T-helper 1 cell (primary cell): ENCODE data around the gene MAPKBP1.

Experiments
- DNase-seq, 5 donors: peaks; one replicate each; pipeline ENCODE4 v3.0.0-alpha.2; 2012 to 2020

MAPKBP1 gene

DNA sequence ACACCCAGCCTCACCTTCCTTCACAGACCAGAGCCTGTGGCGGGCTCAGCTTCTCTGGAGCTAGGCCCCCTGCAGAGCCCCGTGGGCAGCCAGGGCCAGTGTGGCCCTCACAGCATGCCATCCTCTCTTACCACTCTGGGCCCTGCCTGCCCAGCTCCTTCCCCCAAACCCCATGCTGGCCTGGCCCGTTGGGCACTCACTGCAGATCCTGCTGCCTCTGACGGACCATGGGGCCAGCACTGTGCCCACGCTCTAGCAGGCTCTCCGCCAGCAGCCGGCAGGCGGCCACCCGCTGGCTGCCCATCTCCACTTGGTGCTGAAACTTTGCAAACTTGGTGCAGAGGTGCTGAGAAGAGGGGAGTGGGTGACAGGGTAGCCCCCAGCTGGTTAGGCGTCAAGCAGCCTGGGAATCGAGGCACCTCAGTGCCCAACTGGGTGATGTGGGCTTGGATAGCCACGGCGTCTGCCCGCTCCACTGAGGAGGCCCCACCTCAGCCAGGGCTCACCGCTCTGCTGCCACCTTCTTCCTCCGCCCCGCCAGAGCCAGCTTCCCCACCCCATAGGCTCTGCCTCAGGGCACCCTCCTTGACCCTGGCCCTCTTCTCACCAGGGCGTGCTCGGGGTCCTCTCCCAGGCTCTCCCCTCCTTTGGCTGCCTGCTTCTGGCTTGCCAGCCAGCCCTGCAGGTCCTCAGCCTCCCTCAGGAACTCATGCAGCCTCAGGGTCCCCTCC, 97.1 kb downstream of the MAPKBP1 start:
- no peak for DNase-seq

DNA sequence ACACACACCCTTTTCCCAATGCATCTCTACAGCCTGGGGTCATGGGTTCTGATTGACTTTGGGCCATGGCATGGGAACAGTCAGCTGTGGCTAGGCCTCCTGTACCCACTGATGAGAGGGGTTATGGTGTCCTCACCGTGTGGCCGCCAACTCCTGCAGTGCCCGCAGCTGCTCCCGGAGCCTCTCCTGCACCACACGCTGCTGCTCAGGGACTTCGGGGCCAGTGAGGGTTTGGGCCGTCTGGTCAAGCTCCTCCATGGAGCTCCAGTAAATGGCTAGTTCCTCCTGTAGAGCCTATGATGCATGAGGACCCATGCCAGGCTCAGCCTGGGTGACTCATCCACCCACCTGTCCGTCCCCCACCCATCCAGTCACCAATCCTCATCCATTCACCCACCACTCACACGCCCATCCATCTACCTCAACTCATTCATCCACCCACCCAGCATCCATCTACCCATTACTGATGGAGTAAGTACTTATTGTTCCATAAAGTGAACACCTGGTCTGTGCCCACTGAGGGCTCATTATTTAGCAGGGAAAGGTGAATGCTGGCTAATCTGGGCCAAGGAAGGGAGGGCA, 98.0 kb downstream of the MAPKBP1 start:
- no peak for DNase-seq

DNA sequence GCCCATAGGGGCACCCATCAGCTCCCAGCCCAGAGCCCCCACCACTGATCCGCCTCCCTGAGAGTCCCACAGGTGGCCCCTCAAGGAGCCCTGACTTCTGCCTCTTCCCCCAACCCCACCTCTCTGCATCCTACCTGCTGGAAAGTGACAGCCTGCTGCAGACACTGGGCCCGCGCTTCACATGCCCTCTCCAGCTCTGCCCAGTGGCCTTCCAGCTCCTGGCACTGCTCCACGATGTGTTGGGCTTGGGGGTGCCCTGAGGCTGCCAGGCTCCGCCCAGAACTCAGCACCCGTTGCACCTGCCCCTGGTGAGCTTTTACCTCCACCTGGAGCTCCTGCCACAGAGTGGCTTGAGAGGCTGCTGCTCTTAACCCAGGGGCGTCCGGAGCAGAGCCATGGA, 99.4 kb downstream of the MAPKBP1 start:
- no peak for DNase-seq

DNA sequence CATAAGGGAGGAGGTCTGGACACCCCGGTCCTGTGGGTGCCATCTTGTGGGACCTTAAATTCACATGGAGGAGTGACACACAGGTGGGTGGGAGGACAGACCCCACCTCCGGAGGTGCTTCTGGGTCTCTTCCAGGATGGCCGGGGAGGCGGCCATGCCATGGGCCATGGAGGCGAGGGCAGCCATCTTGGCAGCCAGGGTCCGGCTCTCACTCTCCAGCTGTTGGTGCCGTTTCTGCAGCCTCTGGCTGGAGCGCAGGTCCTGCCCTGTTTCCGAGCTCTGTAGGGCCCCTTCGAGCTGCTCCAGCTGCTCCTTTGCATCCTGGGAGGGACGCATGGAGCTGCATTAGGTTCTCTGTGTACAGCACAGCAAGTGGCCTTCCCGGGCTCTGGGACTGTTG, 100.5 kb downstream of the MAPKBP1 start:
- no peak for DNase-seq

DNA sequence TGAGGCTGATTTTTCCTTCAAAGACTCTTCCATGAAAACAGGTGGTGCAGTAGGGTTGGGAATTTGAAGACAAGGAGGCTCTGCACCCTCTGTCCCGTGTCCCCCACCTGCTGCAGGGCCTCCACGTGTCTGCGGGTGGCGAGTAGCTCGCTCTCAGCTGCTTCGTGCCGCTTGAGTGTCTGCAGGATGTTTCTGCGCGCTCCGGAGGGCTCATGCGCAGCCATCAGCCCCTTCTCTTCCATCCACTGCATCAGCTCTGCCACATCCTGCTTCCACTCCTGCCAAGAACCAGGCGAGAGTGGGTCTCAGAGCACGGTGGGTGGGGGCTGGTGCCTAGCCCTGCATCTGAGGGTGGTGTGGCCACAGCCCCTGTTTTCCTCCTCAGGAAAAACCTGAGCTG, 101.7 kb downstream of the MAPKBP1 start:
- DNase-seq, result no peak

DNA sequence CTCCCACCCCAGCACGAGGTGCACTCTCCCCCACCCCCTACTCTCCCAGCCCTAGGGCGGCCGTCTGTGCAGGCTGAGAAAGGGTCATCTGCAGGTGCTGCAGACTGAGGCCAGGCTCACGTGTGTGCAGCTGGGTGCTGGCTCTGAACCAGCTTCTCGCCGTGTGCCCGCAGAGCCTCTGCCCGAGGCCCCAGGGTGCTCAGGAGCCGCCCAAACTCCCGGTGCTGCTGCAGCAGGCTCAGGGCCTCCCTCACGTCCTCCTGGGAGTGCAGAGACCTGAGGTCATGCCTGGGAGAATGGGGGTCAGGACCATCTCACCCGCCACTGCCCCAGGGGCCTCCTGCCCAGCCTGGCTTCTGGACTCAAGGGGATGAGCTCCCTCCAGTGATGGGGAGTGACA, 102.4 kb downstream of the MAPKBP1 start:
- DNase-seq, result no peak
